Neural crest cell (in vitro differentiated cells): Measurements from ENCODE around the gene EML1. TPM values are rescaled to one million over a fixed set of nuclear protein-coding genes. Genes with fewer than 3 reads are reported as not detected.

Experiments used
- DNase-seq: peaks from one replicate; pipeline ENCODE4 v3.0.0; 2021; ENCODE audit warnings: low read depth, mixed read lengths, low spot score
- H3K27ac Mint-ChIP-seq: one replicate; pipeline ENCODE4 v1.8.0; 2021; ENCODE audit warnings: mild to moderate bottlenecking, mixed read lengths; ENCODE audit not compliant: unreplicated experiment
- H3K27me3 Mint-ChIP-seq: 2 replicates; pipeline ENCODE4 v1.8.0; 2021; ENCODE audit warnings: low read depth, mild to moderate bottlenecking, mixed read lengths
- H3K36me3 Mint-ChIP-seq: 2 replicates; pipeline ENCODE4 v1.8.0; 2021; ENCODE audit warnings: low read depth, mild to moderate bottlenecking, mixed read lengths
- H3K4me1 Mint-ChIP-seq: 2 replicates; pipeline ENCODE4 v1.8.0; 2021; ENCODE audit warnings: mixed read lengths
- H3K4me3 Mint-ChIP-seq: one replicate; pipeline ENCODE4 v1.8.0; 2021; ENCODE audit warnings: mild to moderate bottlenecking, mixed read lengths
- H3K9me3 Mint-ChIP-seq: 2 replicates; pipeline ENCODE4 v1.8.0; 2021; ENCODE audit warnings: mixed read lengths
- total RNA-seq: library from RNA; stranded (reverse); gene quantifications from 2 replicates; pipeline ENCODE4 v1.2.1, GENCODE V29; 2021
- TF ChIP-seq, protein P1 (sequence below): fragments of 200-600 bp; sonication (generic); conservative IDR thresholded peaks from 2 replicates; pipeline ENCODE4 v1.5.0; 2021; ENCODE audit warnings: antibody characterized with exemption, mild to moderate bottlenecking

EML1 gene
- total RNA-seq, 1 donor from 2014 or later: 40.1 TPM

DNA sequence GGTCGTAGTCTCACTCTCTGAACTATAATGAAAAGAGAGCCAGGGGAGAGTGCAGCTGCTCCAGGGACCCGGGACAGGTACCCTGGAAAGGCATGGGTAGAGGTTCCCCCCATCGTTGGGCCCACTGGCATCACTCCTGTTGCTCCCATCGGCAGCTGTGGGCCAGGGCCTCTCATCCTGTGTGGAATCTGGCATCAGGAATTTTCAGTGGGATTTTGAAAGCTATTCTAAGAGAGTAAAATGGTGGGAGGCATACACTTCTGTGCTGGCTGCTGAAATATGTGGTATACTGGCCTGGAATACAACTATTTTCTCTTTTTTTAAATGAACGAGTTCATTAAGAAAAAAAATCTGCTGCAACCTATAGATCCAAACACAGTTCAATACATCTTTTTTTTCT, 38.1 kb downstream of the EML1 start:
- DNase-seq: no peak
- Mint-ChIP-seq H3K4me1 (peaks cover 28% of the 10 kb centered on the region), H3K4me3 (no peak overlapping the region), H3K36me3 (no peaks in the 10 kb centered on the region), H3K9me3 (no peaks in the 10 kb centered on the region), H3K27ac (no peak overlapping the region), H3K27me3 (no peaks in the 10 kb centered on the region)
- TF ChIP-seq, protein P1, sequence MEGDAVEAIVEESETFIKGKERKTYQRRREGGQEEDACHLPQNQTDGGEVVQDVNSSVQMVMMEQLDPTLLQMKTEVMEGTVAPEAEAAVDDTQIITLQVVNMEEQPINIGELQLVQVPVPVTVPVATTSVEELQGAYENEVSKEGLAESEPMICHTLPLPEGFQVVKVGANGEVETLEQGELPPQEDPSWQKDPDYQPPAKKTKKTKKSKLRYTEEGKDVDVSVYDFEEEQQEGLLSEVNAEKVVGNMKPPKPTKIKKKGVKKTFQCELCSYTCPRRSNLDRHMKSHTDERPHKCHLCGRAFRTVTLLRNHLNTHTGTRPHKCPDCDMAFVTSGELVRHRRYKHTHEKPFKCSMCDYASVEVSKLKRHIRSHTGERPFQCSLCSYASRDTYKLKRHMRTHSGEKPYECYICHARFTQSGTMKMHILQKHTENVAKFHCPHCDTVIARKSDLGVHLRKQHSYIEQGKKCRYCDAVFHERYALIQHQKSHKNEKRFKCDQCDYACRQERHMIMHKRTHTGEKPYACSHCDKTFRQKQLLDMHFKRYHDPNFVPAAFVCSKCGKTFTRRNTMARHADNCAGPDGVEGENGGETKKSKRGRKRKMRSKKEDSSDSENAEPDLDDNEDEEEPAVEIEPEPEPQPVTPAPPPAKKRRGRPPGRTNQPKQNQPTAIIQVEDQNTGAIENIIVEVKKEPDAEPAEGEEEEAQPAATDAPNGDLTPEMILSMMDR: no peak

DNA sequence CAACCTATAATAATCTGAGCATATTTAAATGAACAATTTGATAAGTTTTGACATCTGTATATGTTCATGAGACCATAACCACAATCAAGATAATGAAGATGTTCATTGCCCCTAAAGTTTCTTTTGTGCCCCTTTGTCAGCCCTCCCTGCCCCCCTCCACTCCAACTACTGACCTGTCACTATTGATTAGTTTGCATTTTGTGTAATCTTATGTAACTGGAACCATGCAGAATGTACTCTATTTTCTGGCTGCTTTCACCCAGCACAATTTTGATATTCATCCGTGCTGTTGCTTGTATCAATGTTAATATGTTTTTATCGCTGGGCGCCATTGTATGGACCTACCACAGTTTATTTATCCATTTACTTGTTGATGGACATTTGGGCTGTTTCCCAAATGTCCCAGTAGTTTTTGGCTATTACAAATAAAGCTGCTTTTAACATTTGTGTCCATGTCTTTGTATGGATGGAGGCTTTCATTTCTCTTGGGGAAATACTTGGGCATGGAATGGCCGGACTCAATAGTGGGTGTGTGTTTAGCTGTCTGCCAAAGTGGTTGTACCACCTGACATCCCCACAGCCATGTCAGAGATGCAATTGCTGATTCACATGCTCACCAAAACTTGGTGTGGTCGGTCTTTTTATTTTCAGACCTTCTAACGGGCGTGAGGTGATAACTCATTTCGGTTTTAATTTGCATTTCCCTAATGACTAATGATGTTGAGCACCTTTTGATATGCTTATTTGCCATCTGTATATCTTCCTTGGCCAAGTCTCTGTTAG, 38.9 kb downstream of the EML1 start:
- no peaks in the 10 kb centered on the region for H3K36me3 Mint-ChIP-seq
- H3K27ac Mint-ChIP-seq: no peak overlapping the region
- no peaks in the 10 kb centered on the region for H3K27me3 Mint-ChIP-seq
- TF ChIP-seq, protein P1: no peak
- H3K4me3 Mint-ChIP-seq: no peak overlapping the region
- H3K4me1 Mint-ChIP-seq: peaks cover 21% of the 10 kb centered on the region
- no peak for DNase-seq
- no peaks in the 10 kb centered on the region for H3K9me3 Mint-ChIP-seq

- TF ChIP-seq, protein P1: no peak
- no peaks in the 10 kb centered on the region for H3K27me3 Mint-ChIP-seq
These were observed 44.6 kb downstream of the EML1 start for GRCh38 chr14:99837822-99838221.

GRCh38 chr14:99838639-99839134, 45.5 kb downstream of the EML1 start:
- Mint-ChIP-seq H3K9me3 (no peaks in the 10 kb centered on the region), H3K27ac (no peak overlapping the region), H3K36me3 (no peaks in the 10 kb centered on the region), H3K4me3 (no peak overlapping the region), H3K4me1 (peaks cover 28% of the 10 kb centered on the region), H3K27me3 (no peaks in the 10 kb centered on the region)
- TF ChIP-seq, protein P1: no peak
- DNase-seq: no peak

More at GRCh38 chr14:99837822-99838221, 44.6 kb downstream of the EML1 start:
- no peak overlapping the region for H3K27ac Mint-ChIP-seq
- DNase-seq: no peak
- H3K36me3 Mint-ChIP-seq: no peaks in the 10 kb centered on the region
- no peak overlapping the region for H3K4me3 Mint-ChIP-seq
- peaks cover 36% of the 10 kb centered on the region for H3K4me1 Mint-ChIP-seq
- no peaks in the 10 kb centered on the region for H3K9me3 Mint-ChIP-seq

- no peaks in the 10 kb centered on the region for H3K27me3 Mint-ChIP-seq
- no peaks in the 10 kb centered on the region for H3K9me3 Mint-ChIP-seq
- H3K36me3 Mint-ChIP-seq: no peaks in the 10 kb centered on the region
- H3K27ac Mint-ChIP-seq: no peak overlapping the region
- peaks cover 26% of the 10 kb centered on the region for H3K4me1 Mint-ChIP-seq
- no peak overlapping the region for H3K4me3 Mint-ChIP-seq
- DNase-seq: no peak
- TF ChIP-seq, protein P1: no peak
These were observed 46.5 kb downstream of the EML1 start for GRCh38 chr14:99839696-99840095.
